ENCODE data around the gene CEMIP2.
"Not testable (repeated sequence)": the region's sequence is repeated elsewhere in the genome, so short reads cannot be mapped to it uniquely, and the experiment has no call there.

Gene CEMIP2

GRCh38 chr9:71768388-71769174 is at the start of gene CEMIP2:
CEMIP2 (minus strand) TSS chr9:71768513; CDS start chr9:71750373, 18,140 bp downstream.
- peak; percentile 79 for DNase-seq (ENCODE audit: low read depth)

- no peak for DNase-seq (ENCODE audit: low read depth)
These were observed 48.7 kb upstream of the CEMIP2 start for GRCh38 chr9:71816916-71817451.

GRCh38 chr9:71814815-71815214 is 46.5 kb upstream of the CEMIP2 start:
- DNase-seq (ENCODE audit: low read depth) = no peak

- DNase-seq (ENCODE audit: low read depth) = no peak
These were observed 45.9 kb upstream of the CEMIP2 start for GRCh38 chr9:71814226-71814625.

- no peak for DNase-seq (ENCODE audit: low read depth)
These were observed 44.1 kb upstream of the CEMIP2 start for GRCh38 chr9:71812385-71812784.

GRCh38 chr9:71808068-71808467 is 39.8 kb upstream of the CEMIP2 start:
- DNase-seq (ENCODE audit: low read depth) = no peak

GRCh38 chr9:71806901-71807307 is 38.6 kb upstream of the CEMIP2 start:
- DNase-seq (ENCODE audit: low read depth) = peak; percentile 36

- not testable (repeated sequence) for DNase-seq (ENCODE audit: low read depth)
These were observed 36.8 kb upstream of the CEMIP2 start for GRCh38 chr9:71805096-71805495.

GRCh38 chr9:71801826-71802225 is 33.5 kb upstream of the CEMIP2 start:
- DNase-seq (ENCODE audit: low read depth) = no peak

- no peak for DNase-seq (ENCODE audit: low read depth)
These were observed 29.0 kb upstream of the CEMIP2 start for GRCh38 chr9:71797266-71797665.

GRCh38 chr9:71796100-71796767 is 27.9 kb upstream of the CEMIP2 start:
- no peak for DNase-seq (ENCODE audit: low read depth)

- DNase-seq (ENCODE audit: low read depth) = no peak
These were observed 26.9 kb upstream of the CEMIP2 start for GRCh38 chr9:71795097-71795813.

GRCh38 chr9:71793386-71794105 is 25.2 kb upstream of the CEMIP2 start:
- DNase-seq (ENCODE audit: low read depth) = no peak

- no peak for DNase-seq (ENCODE audit: low read depth)
These were observed 23.6 kb upstream of the CEMIP2 start for GRCh38 chr9:71791875-71792274.

- no peak for DNase-seq (ENCODE audit: low read depth)
These were observed 22.0 kb upstream of the CEMIP2 start for GRCh38 chr9:71790296-71790695.

GRCh38 chr9:71783120-71783523 is 14.8 kb upstream of the CEMIP2 start:
- DNase-seq (ENCODE audit: low read depth) = peak; percentile 63

GRCh38 chr9:71781391-71781790 is 13.1 kb upstream of the CEMIP2 start:
- no peak for DNase-seq (ENCODE audit: low read depth)

GRCh38 chr9:71780953-71781352 is 12.6 kb upstream of the CEMIP2 start:
- DNase-seq (ENCODE audit: low read depth) = no peak

- no peak for DNase-seq (ENCODE audit: low read depth)
These were observed 9.8 kb upstream of the CEMIP2 start for GRCh38 chr9:71778085-71778484.

- DNase-seq (ENCODE audit: low read depth) = no peak
These were observed 6.6 kb upstream of the CEMIP2 start for GRCh38 chr9:71774920-71775319.

- DNase-seq (ENCODE audit: low read depth) = no peak
These were observed 4.4 kb upstream of the CEMIP2 start for GRCh38 chr9:71772726-71773125.

GRCh38 chr9:71770170-71770569 is 1.9 kb upstream of the CEMIP2 start:
- DNase-seq (ENCODE audit: low read depth) = no peak
